ENCODE data around the gene PROB1.
"Not testable (repeated sequence)": the region's sequence is repeated elsewhere in the genome, so short reads cannot be mapped to it uniquely, and the experiment has no call there.

DNA sequence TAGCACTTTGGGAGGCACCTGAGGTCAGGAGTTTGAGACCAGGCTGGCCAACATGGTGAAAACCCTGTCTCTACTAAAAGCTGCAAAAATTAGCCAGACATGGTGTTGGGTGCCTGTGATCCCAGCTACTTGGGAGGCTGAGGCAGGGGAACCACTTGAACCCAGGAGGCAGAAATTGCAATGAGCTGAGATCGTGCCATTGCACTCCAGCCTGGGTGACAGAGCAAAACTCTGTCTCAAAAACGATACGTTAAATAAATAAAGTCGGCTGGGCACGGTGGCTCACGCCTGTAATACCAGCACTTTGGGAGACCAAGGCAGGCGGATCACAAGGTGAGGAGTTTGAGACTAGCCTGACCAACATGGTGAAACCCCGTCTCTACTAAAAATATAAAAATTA is 39.0 kb downstream of the PROB1 start:
- TF ChIP-seq, protein P1, sequence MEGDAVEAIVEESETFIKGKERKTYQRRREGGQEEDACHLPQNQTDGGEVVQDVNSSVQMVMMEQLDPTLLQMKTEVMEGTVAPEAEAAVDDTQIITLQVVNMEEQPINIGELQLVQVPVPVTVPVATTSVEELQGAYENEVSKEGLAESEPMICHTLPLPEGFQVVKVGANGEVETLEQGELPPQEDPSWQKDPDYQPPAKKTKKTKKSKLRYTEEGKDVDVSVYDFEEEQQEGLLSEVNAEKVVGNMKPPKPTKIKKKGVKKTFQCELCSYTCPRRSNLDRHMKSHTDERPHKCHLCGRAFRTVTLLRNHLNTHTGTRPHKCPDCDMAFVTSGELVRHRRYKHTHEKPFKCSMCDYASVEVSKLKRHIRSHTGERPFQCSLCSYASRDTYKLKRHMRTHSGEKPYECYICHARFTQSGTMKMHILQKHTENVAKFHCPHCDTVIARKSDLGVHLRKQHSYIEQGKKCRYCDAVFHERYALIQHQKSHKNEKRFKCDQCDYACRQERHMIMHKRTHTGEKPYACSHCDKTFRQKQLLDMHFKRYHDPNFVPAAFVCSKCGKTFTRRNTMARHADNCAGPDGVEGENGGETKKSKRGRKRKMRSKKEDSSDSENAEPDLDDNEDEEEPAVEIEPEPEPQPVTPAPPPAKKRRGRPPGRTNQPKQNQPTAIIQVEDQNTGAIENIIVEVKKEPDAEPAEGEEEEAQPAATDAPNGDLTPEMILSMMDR (IDR thresholded peaks at IDR 0.05; ENCODE audit: insufficient read depth, low read length, poor library complexity, severe bottlenecking), result not testable (repeated sequence)
- TF ChIP-seq EZH2phosphoT487 (conservative IDR thresholded peaks at IDR 0.05; ENCODE audit: low read length), result not testable (repeated sequence)

Measured in SU-DHL-6 (cell line).